Psoas muscle (tissue), 8 donors: ENCODE measurements around the gene DYNLL1. TPM values are rescaled to one million over a fixed set of nuclear protein-coding genes. Genes with fewer than 3 reads are reported as not detected.
"Not testable (repeated sequence)": the region's sequence is repeated elsewhere in the genome, so short reads cannot be mapped to it uniquely, and the experiment has no call there.

ENCODE experiments used
- ATAC-seq, 4 donors: fragments of 200-7000 bp; cut with Tn5 transposase; one replicate each; pipeline ENCODE4 v1.9.1; 2020; ENCODE audit warnings: moderate library complexity in 3 of 4, mild to moderate bottlenecking in 2 of 4
- DNase-seq, 2 donors: peaks; one replicate each; pipeline ENCODE4 v3.0.0-alpha.2; 2020
- H3K27ac ChIP-seq: fragments of 200-600 bp; one replicate; pipeline ENCODE4 v1.8.0; 2022
- H3K27me3 ChIP-seq, 3 donors: fragments of 200-600 bp in 1 of 3; one replicate each; pipeline versions ENCODE4 v1.6.1 to v1.8.0; 2013 to 2022; ENCODE audit warnings: low read length in 2 of 3, mild to moderate bottlenecking in 2 of 3, moderate library complexity in 1 of 3; ENCODE audit not compliant: insufficient read depth in 3 of 3
- H3K36me3 ChIP-seq, 2 donors: fragments of 200-600 bp in 1 of 2; one replicate each; pipeline versions ENCODE4 v1.6.1 to v1.8.0; 2013 to 2022; ENCODE audit warnings: low read depth in 1 of 2, mild to moderate bottlenecking in 1 of 2, moderate library complexity in 1 of 2; ENCODE audit not compliant: insufficient read depth in 1 of 2
- H3K4me1 ChIP-seq: fragments of 200-600 bp; one replicate; pipeline ENCODE4 v1.8.0; 2022
- H3K4me3 ChIP-seq: fragments of 200-600 bp; one replicate; pipeline ENCODE4 v1.8.0; 2022; ENCODE audit warnings: mild to moderate bottlenecking
- H3K9me3 ChIP-seq: fragments of 200-600 bp; one replicate; pipeline ENCODE4 v1.8.0; 2022
- CTCF ChIP-seq: fragments of 200-600 bp; IDR thresholded peaks from one replicate; pipeline ENCODE4 v1.8.0; 2022; ENCODE audit warnings: antibody characterized with exemption
- WGBS, 3 donors: extraction: QIAGEN DNeasy Blood & Tissue Kit; methylation state at CpG; one replicate each; pipeline versions ENCODE4 v1.1.6 to v1.1.7; 2013; 5-methylcytosine and 5-hydroxymethylcytosine counted together
- intact Hi-C, 2 donors: fragments of 100-400 bp; cut with DNase I; formaldehyde crosslinking; loops; one replicate each; pipeline versions ENCODE4 v1.11.0 to v1.14.2; 2022
- long read RNA-seq, 2 donors: library from polyadenylated mRNA; unstranded; transcript quantifications; one replicate each; pipeline ENCODE4 v2.0.0, GENCODE V29; 2021
- polyA plus RNA-seq, 3 donors: library from polyadenylated mRNA; stranded (reverse); fragments of 200-250 nt; gene quantifications; one replicate each; pipeline ENCODE4 v1.2.3, GENCODE V29; 2013
- total RNA-seq, 4 donors: library from RNA; stranded (reverse); fragmentation: NEBNext Ultra II Directional in 2 of 4; extraction: Animal tissue kit (Norgen Biotek cat#: 25700) in 2 of 4; gene quantifications; one replicate each; pipeline versions ENCODE4 v1.2.1 to v1.2.4, GENCODE V29; 2021 to 2023
- donor health status: healthy with polysubstance abuse.
- donor health status: DM: no; HTN: no; CAD: no; lungs with moderate emphysema.
- donor health status: Bipolar disorder and iron deficiency.
- donor health status: healthy.
- donor health status: DM: yes; HTN: yes; CAD: no.
- donor health status: DM: no; HTN: no; CAD: no.
- donor health status: DM: no; HTN: no; CAD: no.
- donor health status: DM: yes; HTN: yes; CAD: no.

DYNLL1 gene
- total RNA-seq, result 100 to 1,000 TPM in 1 of 4 donors, 10 to 100 TPM in 3; 30.1 to 116 (median 68.2) TPM
- 100 to 1,000 TPM in 2 of 3 donors, 10 to 100 TPM in 1; 62.0 to 155 (median 144) TPM for polyA plus RNA-seq
- long read RNA-seq, donor 1, transcript DYNLL1-201 (3 exons, 720 nt), result major isoform, 6 of 11 reads
- long read RNA-seq, donor 1, partial matches to known transcripts, result 0 of 11 reads
- long read RNA-seq, donor 1, other reads (novel, unspliced or antisense), result 0 of 11 reads
- long read RNA-seq, donor 2, transcript DYNLL1-201 (3 exons, 720 nt), result major isoform, 15 of 21 reads
- long read RNA-seq, donor 2, partial matches to known transcripts, result 0 of 21 reads
- long read RNA-seq, donor 2, other reads (novel, unspliced or antisense), result 1 of 21 reads

- intact Hi-C loops, result loop anchor here in 1 of 2 donors (5.0 kb wide), 1 partner anchor 86 kb away; the partner anchor contains the start of gene POP5
Observed at GRCh38 chr12:120495731-120496412, at the start of gene DYNLL1. Gene DYNLL1 (plus strand): TSS chr12:120496113. CDS start chr12:120496422, 309 bp downstream.

DNA sequence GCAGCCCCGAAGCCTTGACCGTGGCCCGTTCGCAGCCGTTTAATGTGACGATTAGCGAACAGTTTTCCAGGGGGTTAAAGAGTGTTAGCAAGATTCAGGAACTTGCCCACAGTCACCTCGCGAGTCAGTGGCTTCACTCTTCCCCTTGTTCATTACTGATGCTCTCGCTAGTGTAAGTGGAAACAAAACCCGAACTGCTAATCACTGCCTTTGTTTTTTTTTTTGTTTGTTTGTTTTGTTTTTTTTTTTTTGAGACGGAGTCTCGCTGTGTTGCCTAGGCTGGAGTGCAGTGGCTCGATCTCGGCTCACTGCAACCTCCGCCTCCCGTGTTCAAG is 49.1 kb upstream of the DYNLL1 start:
- H3K27ac ChIP-seq, result peak overlapping the region; percentile 89
- not testable (repeated sequence) for ATAC-seq, H3K9me3 ChIP-seq, H3K27me3 ChIP-seq, DNase-seq
- intact Hi-C loops, result loop anchor here in 1 of 2 donors (10.0 kb wide), 1 partner anchor 238 kb away; the partner anchor contains the start of gene MLEC
- H3K4me3 ChIP-seq, result peak overlapping the region; percentile 95
- peaks cover 21% of the 10 kb centered on the region for H3K4me1 ChIP-seq
- peaks cover 2 to 62% of the 10 kb centered on the region in 2 donors for H3K36me3 ChIP-seq
- WGBS, 3 donors, result 6 to 8% (median 7%) methylated on average over 17 of the region's 17 CpGs

More at GRCh38 chr12:120495731-120496412, at the start of gene DYNLL1:
- 0 to 1% (median 1%) methylated on average over 40 to 53 of the region's 53 CpGs for WGBS, 3 donors
- peak; percentile 98 to 100 (median 99) for ATAC-seq
- H3K9me3 ChIP-seq, result no peaks in the 10 kb centered on the region
- peaks cover 9 to 33% of the 10 kb centered on the region in 2 donors for H3K36me3 ChIP-seq
- TF ChIP-seq CTCF, result peak; percentile 9
- peak within 1 kb of the TSS; percentile 99 for H3K4me3 ChIP-seq
- peak within 1 kb of the TSS; percentile 80 for H3K27ac ChIP-seq
- H3K27me3 ChIP-seq, result no peaks in the 10 kb centered on the region
- H3K4me1 ChIP-seq, result peaks cover 27% of the 10 kb centered on the region
- DNase-seq, result peak; percentile 94 to 98

GRCh38 chr12:120447992-120448391 is 47.9 kb upstream of the DYNLL1 start:
- no peaks in the 10 kb centered on the region for H3K9me3 ChIP-seq
- intact Hi-C loops, result loop anchor here in 1 of 2 donors (10.0 kb wide), 1 partner anchor 237 kb away; the partner anchor contains the start of gene MLEC
- no peak for TF ChIP-seq CTCF
- H3K27ac ChIP-seq, result no peak overlapping the region
- H3K27me3 ChIP-seq, result no peaks in the 10 kb centered on the region
- DNase-seq (no peak), ATAC-seq (no peak)
- H3K36me3 ChIP-seq, result peaks cover 2 to 64% of the 10 kb centered on the region in 2 donors
- peaks cover 21% of the 10 kb centered on the region for H3K4me1 ChIP-seq
- WGBS, 3 donors, result 93 to 95% (median 95%) methylated on average over 4 of the region's 4 CpGs
- H3K4me3 ChIP-seq, result peak overlapping the region; percentile 95

- H3K27me3 ChIP-seq, H3K27ac ChIP-seq, H3K9me3 ChIP-seq, H3K4me1 ChIP-seq, ATAC-seq, intact Hi-C loops, H3K4me3 ChIP-seq, DNase-seq: not testable (repeated sequence)
- peaks cover 4 to 85% of the 10 kb centered on the region in 2 donors for H3K36me3 ChIP-seq
- 81 to 90% (median 87%) methylated on average over 5 of the region's 5 CpGs for WGBS, 3 donors
Observed at GRCh38 chr12:120452524-120452923, 43.4 kb upstream of the DYNLL1 start.

GRCh38 chr12:120453060-120453750 is 42.7 kb upstream of the DYNLL1 start:
- intact Hi-C loops, result no loop called here
- no peak for DNase-seq
- no peak overlapping the region for H3K4me3 ChIP-seq
- H3K36me3 ChIP-seq, result peaks cover 4 to 87% of the 10 kb centered on the region in 2 donors
- no peaks in the 10 kb centered on the region for H3K27me3 ChIP-seq
- TF ChIP-seq CTCF, result no peak
- no peak for ATAC-seq
- WGBS, 3 donors, result 90 to 93% (median 93%) methylated on average over 3 of the region's 3 CpGs
- no peak overlapping the region for H3K27ac ChIP-seq
- no peaks in the 10 kb centered on the region for H3K4me1 ChIP-seq
- no peaks in the 10 kb centered on the region for H3K9me3 ChIP-seq
